ENCODE data around the gene COBL.

COBL gene

DNA sequence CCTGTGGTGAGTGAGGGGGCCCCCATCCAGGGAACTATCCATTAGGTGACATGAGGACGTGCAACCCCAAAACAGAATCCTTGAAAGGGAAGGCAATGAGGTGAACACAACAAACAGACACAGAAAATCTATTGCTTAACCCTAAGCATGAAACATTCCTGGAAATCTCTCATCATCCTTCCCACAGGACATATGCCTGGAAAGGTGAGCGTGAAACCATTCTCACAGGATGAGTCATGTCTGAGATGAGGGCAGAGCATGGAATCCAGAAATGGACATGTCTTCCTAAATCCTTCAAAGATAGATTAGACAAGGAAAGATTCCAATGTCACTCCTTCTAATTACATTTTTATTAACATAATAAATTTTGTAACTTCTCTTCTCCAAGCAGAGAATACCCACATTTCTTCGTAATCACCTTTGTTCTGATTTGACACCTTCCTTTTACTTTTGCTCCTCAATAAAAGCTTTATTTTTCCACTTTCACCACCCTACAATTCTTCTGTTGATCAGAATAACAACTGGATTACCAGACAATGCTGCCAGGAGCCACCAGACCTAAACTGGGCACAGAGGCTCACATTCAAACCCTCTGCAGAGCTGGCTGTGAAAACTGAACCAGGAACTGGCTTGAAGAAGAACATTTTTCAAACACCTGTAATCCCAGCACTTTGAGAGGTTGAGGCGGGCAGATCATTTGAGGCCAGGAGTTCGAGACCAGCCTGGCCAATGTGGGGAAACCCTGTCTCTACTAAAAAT, 67.2 kb downstream of the COBL start:
- DNase-seq = no peak

DNA sequence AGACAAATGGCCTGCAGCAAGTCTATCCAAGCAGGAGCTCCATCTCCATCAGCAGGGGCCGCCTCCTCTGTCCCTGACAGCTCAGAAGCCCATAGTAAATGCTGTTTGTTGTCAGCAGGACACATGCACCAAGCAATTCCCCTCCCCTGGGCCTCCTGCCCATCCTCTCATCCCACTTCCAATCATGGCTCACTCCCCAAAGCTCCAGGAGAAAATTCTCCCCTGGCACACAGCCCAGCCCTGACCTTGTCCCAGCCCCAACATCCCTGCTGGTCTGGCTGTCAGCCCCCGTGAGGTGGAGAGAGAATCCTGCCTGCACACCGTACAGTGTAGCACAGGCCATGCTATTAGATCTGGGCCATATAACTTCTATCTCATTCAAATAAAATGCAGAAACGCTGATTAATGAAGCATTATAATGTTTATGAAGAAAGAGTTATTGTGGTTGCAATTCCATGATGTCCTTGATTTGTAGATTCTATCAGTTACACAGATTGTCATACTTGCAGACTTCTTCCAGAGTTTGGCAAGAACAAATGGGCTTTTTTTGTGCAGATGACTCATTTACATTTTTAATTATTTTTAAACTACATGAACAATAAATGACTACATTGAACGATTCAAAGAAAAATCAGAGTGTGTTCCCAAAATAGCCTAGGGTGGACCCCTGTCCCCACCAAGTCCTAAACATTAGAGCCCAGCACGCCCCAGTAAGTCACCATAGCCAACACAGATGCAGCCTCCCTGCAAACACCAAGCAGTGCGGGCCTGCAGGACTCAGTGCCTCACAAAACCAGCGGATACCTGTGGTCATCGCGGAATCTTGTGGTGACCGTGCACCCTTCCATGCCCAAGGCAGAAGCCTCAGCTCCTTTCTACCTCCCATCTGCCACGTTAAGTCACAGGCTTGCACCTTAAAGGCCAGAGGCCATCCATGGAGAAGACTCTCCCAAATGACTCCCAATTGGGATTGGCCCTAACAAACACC, 70.1 kb downstream of the COBL start:
- DNase-seq = no peak

- DNase-seq = no peak
Observed at GRCh38 chr7:51244885-51245284, 71.7 kb downstream of the COBL start.

- no peak for DNase-seq
Observed at GRCh38 chr7:51244053-51244452, 72.6 kb downstream of the COBL start.

DNA sequence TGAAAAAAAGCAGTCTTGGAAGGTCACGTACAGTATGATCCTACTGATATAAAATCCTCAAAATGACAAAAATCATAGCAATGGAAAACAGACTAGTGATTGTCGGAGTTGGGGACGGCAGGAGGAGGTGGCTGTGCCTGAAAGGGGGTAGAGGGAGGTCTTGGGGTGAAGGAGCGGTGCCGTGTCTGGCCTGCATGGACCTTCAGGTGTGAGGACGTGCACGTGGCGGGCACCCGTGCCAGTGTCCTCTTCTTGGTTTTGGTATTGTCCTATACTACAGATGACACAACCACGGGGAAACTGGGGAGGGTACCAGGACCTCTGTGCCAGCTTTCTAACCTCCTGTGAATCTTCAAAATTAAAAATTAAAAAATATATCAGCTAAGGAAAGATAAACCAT, 73.0 kb downstream of the COBL start:
- no peak for DNase-seq

GRCh38 chr7:51242881-51243518, 73.6 kb downstream of the COBL start:
- DNase-seq = no peak

DNA sequence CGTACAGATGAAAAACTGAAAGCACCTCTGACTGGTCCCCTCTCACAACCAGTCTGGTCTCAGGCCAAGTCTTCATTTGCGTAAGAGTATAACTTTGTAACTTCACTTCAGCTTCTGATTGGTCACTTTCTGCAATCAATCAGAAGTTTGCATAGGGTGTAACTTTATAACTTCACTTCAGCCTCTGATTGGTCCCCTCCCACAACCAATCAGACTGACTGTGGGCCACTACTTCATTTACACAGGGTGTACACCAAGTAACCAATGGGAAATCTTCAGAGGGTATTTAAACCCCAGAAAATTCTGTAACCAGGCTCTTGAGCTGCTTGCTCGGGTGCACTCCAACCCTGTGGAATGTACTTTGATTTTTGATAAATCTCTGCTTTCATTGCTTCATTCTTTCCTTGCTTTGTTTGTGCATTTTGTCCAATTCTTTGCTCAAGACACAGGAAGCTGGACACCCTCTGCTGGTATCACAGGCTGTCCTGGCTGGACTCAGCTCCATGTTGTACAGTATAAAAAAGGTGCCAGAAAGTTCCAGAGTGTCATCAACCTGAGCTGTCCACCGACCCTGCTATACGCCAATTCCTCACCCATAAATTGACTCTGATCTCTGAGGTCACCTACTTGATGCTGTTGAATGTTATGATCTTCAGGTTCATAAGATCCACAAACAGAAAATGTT, 74.5 kb downstream of the COBL start:
- no peak for DNase-seq

GRCh38 chr7:51240868-51241267, 75.7 kb downstream of the COBL start:
- no peak for DNase-seq

DNA sequence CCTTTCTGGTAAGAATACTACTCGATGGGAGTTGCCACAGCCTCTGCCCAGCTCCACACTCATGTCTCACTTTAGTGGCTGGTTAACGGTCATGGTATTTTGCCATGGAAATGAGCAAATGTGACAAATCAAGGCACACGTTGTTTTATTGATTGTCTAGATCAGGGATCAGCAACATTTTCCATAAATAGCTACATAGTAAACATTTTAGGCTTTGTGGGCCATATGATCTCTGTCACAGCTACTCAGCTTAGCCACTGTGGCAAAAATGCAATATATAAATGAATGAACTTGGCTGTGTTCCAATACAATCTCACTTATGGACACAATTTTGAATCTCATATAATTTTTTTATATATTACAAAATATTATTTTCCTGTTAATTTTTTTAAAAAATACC, 76.9 kb downstream of the COBL start:
- DNase-seq = no peak

GRCh38 chr7:51238981-51239495, 77.6 kb downstream of the COBL start:
- no peak for DNase-seq

- no peak for DNase-seq
Observed at GRCh38 chr7:51237446-51238133, 79.0 kb downstream of the COBL start.

- DNase-seq = no peak
Observed at GRCh38 chr7:51236470-51237132, 80.0 kb downstream of the COBL start.

GRCh38 chr7:51235593-51236313, 80.9 kb downstream of the COBL start:
- no peak for DNase-seq

GRCh38 chr7:51234609-51235308, 81.8 kb downstream of the COBL start:
- DNase-seq = no peak

GRCh38 chr7:51234139-51234538, 82.5 kb downstream of the COBL start:
- no peak for DNase-seq

- DNase-seq = no peak
Observed at GRCh38 chr7:51233374-51233773, 83.2 kb downstream of the COBL start.

- DNase-seq = no peak
Observed at GRCh38 chr7:51230723-51231122, 85.9 kb downstream of the COBL start.

GRCh38 chr7:51230324-51230625, 86.3 kb downstream of the COBL start:
- no peak for DNase-seq

- no peak for DNase-seq
Observed at GRCh38 chr7:51229620-51230323, 86.8 kb downstream of the COBL start.

DNA sequence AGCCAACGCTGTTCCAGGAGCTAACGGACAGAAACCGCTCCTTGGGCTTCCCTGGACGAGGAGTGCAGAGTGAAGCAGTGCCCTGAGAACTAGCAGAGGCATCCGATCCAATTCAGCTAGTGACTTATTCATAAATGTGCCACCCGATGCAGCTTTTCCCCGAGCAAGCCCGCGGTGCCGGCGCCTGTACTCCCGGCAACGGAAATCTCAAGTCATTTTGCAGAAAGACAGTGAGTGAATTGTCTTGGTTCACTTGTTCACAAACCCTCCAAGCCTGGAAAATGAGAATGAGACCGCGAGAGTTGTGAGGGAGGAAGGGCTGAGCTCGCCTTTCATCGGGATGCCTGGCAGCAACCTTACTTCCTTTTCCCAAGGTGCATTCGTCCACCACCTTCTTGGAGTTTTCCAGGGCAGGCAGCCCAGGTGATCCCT, 87.5 kb downstream of the COBL start:
- DNase-seq = no peak

Measured in CD4-positive, alpha-beta T cell treated with Interleukin-17A for 4 hours (primary cell).